Measurements from ENCODE around the gene VPS9D1. TPM values are rescaled to one million over a fixed set of nuclear protein-coding genes. Genes with fewer than 3 reads are reported as not detected.

Gene VPS9D1
- total RNA-seq, 1 donor from 2014 or later: 11.3 TPM

GRCh38 chr16:89693931-89694783 is 26.5 kb downstream of the VPS9D1 start:
- no peaks in the 10 kb centered on the region for H3K9me3 ChIP-seq (ENCODE audit: insufficient read depth, low read depth, low read length)
- Mint-ChIP-seq H3K9me3 (ENCODE audit: unreplicated experiment) (no peaks in the 10 kb centered on the region), H3K4me1 (ENCODE audit: low read depth, unreplicated experiment) (no peaks in the 10 kb centered on the region), H3K27me3 (ENCODE audit: low read depth, unreplicated experiment) (no peaks in the 10 kb centered on the region), H3K36me3 (ENCODE audit: low read depth, unreplicated experiment) (peaks cover 15% of the 10 kb centered on the region), H3K4me3 (ENCODE audit: unreplicated experiment) (no peak overlapping the region), H3K27ac (ENCODE audit: unreplicated experiment) (no peak overlapping the region)
- no peak overlapping the region for H3K9ac ChIP-seq (ENCODE audit: low read length)
- no peak for FAIRE-seq
- H3K27me3 ChIP-seq (ENCODE audit: insufficient read depth, low read length): no peaks in the 10 kb centered on the region
- no peak overlapping the region for H3K4me3 ChIP-seq (ENCODE audit: insufficient read depth, low read depth, low read length)
- TF ChIP-seq CTCF (IDR thresholded peaks at IDR 0.05; ENCODE audit: insufficient read depth, low read depth, low read length) (no peak), EZH2 (IDR thresholded peaks at IDR 0.05; ENCODE audit: insufficient read depth, low read length) (no peak)
- H3K4me1 ChIP-seq (ENCODE audit: insufficient read depth, low read length): no peaks in the 10 kb centered on the region
- H4K20me1 ChIP-seq (ENCODE audit: insufficient read depth, low read length): peaks cover 39% of the 10 kb centered on the region
- peaks cover 5% of the 10 kb centered on the region for H3K79me2 ChIP-seq (ENCODE audit: insufficient read depth, low read length)
- peaks cover 12% of the 10 kb centered on the region for H3K36me3 ChIP-seq (ENCODE audit: insufficient read depth, low read length)
- H3K4me2 ChIP-seq (ENCODE audit: low read length): no peak overlapping the region
- H3K27ac ChIP-seq (ENCODE audit: low read depth, low read length): no peak overlapping the region
- DNase-seq (ENCODE audit: low read depth): no peak
- H2AFZ ChIP-seq (ENCODE audit: low read depth, low read length): no peak overlapping the region

- no peaks in the 10 kb centered on the region for H3K9me3 Mint-ChIP-seq (ENCODE audit: unreplicated experiment)
- Histone ChIP-seq H3K9me3 (ENCODE audit: insufficient read depth, low read depth, low read length) (no peaks in the 10 kb centered on the region), H3K27ac (ENCODE audit: low read depth, low read length) (no peak overlapping the region), H3K79me2 (ENCODE audit: insufficient read depth, low read length) (peaks cover 12% of the 10 kb centered on the region), H3K4me3 (ENCODE audit: insufficient read depth, low read depth, low read length) (no peak overlapping the region), H3K36me3 (ENCODE audit: insufficient read depth, low read length) (peaks cover 12% of the 10 kb centered on the region), H4K20me1 (ENCODE audit: insufficient read depth, low read length) (peaks cover 36% of the 10 kb centered on the region), H2AFZ (ENCODE audit: low read depth, low read length) (no peak overlapping the region), H3K27me3 (ENCODE audit: insufficient read depth, low read length) (no peaks in the 10 kb centered on the region), H3K4me1 (ENCODE audit: insufficient read depth, low read length) (no peaks in the 10 kb centered on the region), H3K4me2 (ENCODE audit: low read length) (no peak overlapping the region), H3K9ac (ENCODE audit: low read length) (no peak overlapping the region)
- H3K4me3 Mint-ChIP-seq (ENCODE audit: unreplicated experiment): no peak overlapping the region
- TF ChIP-seq EZH2 (IDR thresholded peaks at IDR 0.05; ENCODE audit: insufficient read depth, low read length) (no peak), CTCF (IDR thresholded peaks at IDR 0.05; ENCODE audit: insufficient read depth, low read depth, low read length) (no peak)
- H3K27me3 Mint-ChIP-seq (ENCODE audit: low read depth, unreplicated experiment): no peaks in the 10 kb centered on the region
- peaks cover 10% of the 10 kb centered on the region for H3K36me3 Mint-ChIP-seq (ENCODE audit: low read depth, unreplicated experiment)
- H3K4me1 Mint-ChIP-seq (ENCODE audit: low read depth, unreplicated experiment): no peaks in the 10 kb centered on the region
- FAIRE-seq (no peak), DNase-seq (ENCODE audit: low read depth) (no peak)
- H3K27ac Mint-ChIP-seq (ENCODE audit: unreplicated experiment): no peak overlapping the region
Measured at GRCh38 chr16:89693289-89693731, 27.4 kb downstream of the VPS9D1 start.

All from astrocyte (in vitro differentiated cells and primary cell).